Fibroblast of lung (primary cell): ENCODE data around the gene SERPINB13.

Source experiments
- CTCF ChIP-seq, 2 donors: IDR thresholded peaks in 1 of 2; conservative IDR thresholded peaks in 1 of 2; 1 replicate in 1 of 2; 2 replicates in 1 of 2; pipeline ENCODE4 v1.5.1; 2011 to 2012; ENCODE audit warnings: low read length in 2 of 2, control low read depth in 1 of 2, inconsistent platforms in 1 of 2, low read depth in 1 of 2, mild to moderate bottlenecking in 1 of 2
- EZH2 ChIP-seq: IDR thresholded peaks from 2 replicates; pipeline ENCODE4 v1.5.1; 2012; ENCODE audit warnings: low read length, control low read depth, mild to moderate bottlenecking; ENCODE audit errors: missing control alignments

GRCh38 chr18:63604791-63605567, 17.8 kb downstream of the SERPINB13 start:
- TF ChIP-seq CTCF (conservative IDR thresholded peaks at IDR 0.05 in 1 of 2, IDR thresholded peaks at IDR 0.05 in 1 of 2; ENCODE audit: low read depth in 1 of 2, low read length in 2 of 2) (no peak), EZH2 (no peak)
